ENCODE measurements around the gene GPX6.
"Not testable (repeated sequence)": the region's sequence is repeated elsewhere in the genome, so short reads cannot be mapped to it uniquely, and the experiment has no call there.

The GPX6 gene

GRCh38 chr6:28478518-28478917 is 37.1 kb downstream of the GPX6 start:
- DNase-seq = no peak

GRCh38 chr6:28474441-28475219 is 41.0 kb downstream of the GPX6 start:
- DNase-seq = no peak

- DNase-seq = not testable (repeated sequence)
Measured at GRCh38 chr6:28469153-28469745, 46.3 kb downstream of the GPX6 start.

- DNase-seq = no peak
Measured at GRCh38 chr6:28468056-28468455, 47.5 kb downstream of the GPX6 start.

GRCh38 chr6:28462401-28462800 is 53.2 kb downstream of the GPX6 start:
- DNase-seq = no peak

- no peak for DNase-seq
Measured at GRCh38 chr6:28458568-28458967, 57.0 kb downstream of the GPX6 start.

Data from activated CD4-positive, alpha-beta T cell treated with anti-CD3 and anti-CD28 coated beads, Interleukin-2, amount 50 U/mL, for 48 hours (primary cell).